ENCODE results near the gene CCDC183.
A peak's percentile ranks its signal among the peaks of the same experiment; 100 is the strongest.
"Not testable (repeated sequence)": the region's sequence is repeated elsewhere in the genome, so short reads cannot be mapped to it uniquely, and the experiment has no call there.

The CCDC183 gene

DNA sequence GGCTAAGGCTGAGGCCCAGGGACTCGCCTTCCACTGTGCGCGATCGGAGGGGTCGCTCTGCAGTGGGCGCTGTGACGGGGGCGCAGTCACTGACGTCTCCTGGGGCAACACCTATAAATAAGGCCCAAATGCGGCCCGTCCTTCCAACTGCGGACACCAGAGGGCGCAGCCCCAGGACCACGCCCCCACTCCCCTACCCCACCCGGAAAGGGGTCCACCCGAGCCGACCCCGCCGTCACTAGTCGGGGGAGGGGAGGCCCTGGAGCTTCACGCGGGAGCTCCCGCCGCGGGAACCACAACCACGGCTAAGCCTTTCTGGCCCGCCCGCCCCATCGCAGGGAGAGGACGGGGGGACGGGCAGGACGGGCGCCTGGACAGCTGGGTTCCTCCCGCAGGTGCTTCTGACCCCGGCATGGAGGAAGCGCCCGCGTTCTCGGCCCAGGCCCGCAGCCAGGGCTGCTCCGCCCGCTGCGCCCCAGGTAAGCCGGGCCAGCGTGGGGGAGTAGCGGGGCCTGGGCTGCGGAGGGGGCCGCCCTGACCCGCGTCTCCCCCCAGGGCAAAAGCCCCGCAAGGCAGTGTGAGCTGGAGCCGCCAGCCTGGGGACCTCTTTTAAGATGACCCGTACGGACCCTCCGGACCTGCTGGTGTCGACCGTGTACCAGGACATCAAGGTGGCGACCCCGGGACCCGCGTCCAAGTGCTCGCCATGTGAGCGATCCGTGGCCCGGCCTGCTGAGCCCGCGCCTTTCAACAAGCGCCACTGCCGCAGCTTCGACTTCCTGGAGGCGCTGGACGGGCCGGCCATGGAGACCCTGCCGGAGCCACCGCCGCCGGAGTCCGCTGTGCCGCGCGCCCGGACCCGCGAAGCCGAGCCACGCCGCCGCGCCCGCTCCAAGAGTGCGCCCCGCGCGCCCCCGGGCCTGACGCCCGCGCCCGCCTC lies 47.9 kb downstream of the CCDC183 start:
- H3K9me3 Mint-ChIP-seq; ATAC-seq (replicated peaks): not testable (repeated sequence)
- DNase-seq: peak; percentile 50
- peak overlapping the region; percentile 57 to 63 for H3K4me3 Mint-ChIP-seq
- H3K4me1 Mint-ChIP-seq: peaks cover 30 to 37% of the 10 kb centered on the region in 2 donors
- H3K36me3 Mint-ChIP-seq: peaks cover 23 to 26% of the 10 kb centered on the region in 2 donors
- peaks cover 11 to 30% of the 10 kb centered on the region in 2 donors for H3K27me3 Mint-ChIP-seq
- H3K27ac Mint-ChIP-seq: peak overlapping the region; percentile 87

DNA sequence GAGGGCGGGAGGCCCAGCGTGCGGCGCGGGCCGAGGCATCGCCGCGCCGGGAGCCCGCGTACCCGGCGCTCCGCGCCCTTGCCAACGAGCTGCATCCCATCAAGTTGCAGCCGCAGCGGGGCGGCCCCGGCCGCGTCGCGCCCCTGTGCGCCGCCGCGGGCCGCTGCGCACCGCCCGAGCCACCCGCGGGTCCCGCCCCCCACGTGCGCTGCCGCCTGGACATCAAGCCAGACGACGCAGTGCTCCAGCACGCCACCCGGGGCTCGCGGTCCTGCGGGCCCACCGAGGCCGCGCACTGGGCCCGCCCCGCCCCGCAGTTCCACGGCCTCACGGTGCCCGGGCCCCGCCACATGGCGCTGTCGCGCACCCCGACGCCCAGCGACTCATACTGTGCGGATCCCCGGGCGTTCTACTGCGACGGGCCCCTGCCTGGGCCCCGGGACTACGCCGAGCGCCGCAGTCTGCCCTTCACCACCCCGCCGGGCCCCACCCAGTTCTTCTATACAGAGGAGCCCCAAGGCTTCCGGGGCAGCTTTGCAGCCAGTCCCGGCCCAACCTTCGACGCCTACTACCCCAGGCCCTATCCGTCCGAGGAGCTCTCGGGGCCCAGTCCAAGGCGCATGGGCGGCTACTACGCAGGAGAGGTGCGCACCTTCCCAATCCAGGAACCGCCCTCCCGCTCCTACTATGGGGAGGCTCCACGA lies 48.8 kb downstream of the CCDC183 start:
- Mint-ChIP-seq H3K4me3 (peak overlapping the region; percentile 44 to 46), H3K36me3 (peaks cover 15 to 18% of the 10 kb centered on the region in 2 donors), H3K27me3 (peaks cover 11 to 30% of the 10 kb centered on the region in 2 donors), H3K9me3 (no peaks in the 10 kb centered on the region), H3K27ac (peak overlapping the region; percentile 47), H3K4me1 (peaks cover 34 to 41% of the 10 kb centered on the region in 2 donors)
- ATAC-seq (replicated peaks) (no peak), DNase-seq (no peak)

DNA sequence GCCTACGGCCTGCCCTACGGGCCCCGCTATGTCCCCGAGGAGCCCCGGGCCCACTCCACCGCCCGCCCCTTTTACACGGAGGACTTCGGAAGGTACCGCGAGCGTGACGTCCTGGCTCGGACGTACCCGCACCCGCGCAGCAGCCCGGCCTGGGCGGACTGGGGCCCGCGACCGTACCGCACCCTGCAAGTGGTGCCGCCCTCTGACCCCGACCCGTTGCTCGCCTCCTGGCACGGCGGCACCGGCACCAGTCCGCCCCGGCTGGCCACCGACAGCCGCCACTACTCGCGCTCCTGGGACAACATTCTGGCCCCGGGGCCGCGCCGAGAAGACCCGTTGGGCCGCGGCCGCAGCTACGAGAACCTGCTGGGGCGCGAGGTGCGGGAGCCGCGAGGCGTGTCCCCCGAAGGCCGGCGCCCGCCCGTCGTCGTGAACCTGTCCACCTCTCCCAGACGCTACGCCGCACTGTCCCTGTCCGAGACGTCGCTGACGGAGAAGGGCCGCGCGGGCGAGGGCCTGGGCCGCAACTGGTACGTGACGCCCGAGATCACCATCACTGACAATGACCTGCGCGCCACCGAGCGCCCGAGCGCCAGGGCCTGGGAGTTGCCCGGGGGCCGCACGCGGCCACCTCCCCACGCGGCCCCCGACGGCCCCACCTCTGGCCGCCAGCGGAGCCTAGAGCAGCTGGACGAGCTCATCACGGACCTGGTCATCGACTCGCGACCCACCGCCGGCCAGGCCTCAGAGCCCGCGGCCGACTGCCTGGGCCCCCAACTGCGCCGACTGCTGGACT lies 49.5 kb downstream of the CCDC183 start:
- Mint-ChIP-seq H3K4me3 (peak overlapping the region in 1 of 2 donors; percentile 44), H3K27ac (peak overlapping the region; percentile 47)
- no peak for ATAC-seq (replicated peaks)

DNA sequence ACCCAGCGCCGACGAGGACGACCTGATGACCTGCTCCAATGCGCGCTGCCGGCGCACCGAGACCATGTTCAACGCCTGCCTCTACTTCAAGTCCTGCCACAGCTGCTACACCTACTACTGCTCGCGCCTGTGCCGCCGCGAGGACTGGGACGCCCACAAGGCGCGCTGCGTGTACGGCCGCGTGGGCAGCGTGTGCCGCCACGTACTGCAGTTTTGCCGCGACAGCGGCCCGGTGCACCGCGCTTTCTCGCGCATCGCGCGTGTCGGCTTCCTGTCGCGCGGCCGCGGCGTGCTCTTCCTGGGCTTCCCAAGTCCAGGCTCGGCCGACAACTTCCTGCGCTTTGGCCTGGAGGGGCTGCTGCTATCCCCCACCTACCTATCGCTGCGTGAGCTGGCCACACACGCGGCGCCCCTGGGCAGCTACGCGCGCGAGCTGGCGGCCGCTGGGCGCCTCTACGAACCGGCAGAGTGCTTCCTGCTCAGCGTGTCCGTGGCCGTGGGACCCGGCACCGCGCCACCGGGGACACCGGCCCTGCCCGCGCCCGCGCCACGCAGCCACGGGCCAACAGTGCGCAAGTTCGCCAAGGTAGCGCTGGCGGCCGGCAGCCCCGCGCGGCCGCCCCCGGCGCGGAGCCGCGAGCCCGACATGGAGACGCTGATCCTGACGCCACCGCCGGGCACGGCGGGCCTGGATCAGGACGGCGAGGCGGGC lies 50.4 kb downstream of the CCDC183 start:
- peak overlapping the region; percentile 94 for H3K27ac Mint-ChIP-seq
- peaks cover 12 to 21% of the 10 kb centered on the region in 2 donors for H3K36me3 Mint-ChIP-seq

More for the DNA sequence above, 49.5 kb downstream of the CCDC183 start:
- peaks cover 11 to 30% of the 10 kb centered on the region in 2 donors for H3K27me3 Mint-ChIP-seq
- H3K36me3 Mint-ChIP-seq: peaks cover 13 to 18% of the 10 kb centered on the region in 2 donors
- no peaks in the 10 kb centered on the region for H3K9me3 Mint-ChIP-seq
- DNase-seq: no peak
- H3K4me1 Mint-ChIP-seq: peaks cover 35 to 48% of the 10 kb centered on the region in 2 donors

DNA sequence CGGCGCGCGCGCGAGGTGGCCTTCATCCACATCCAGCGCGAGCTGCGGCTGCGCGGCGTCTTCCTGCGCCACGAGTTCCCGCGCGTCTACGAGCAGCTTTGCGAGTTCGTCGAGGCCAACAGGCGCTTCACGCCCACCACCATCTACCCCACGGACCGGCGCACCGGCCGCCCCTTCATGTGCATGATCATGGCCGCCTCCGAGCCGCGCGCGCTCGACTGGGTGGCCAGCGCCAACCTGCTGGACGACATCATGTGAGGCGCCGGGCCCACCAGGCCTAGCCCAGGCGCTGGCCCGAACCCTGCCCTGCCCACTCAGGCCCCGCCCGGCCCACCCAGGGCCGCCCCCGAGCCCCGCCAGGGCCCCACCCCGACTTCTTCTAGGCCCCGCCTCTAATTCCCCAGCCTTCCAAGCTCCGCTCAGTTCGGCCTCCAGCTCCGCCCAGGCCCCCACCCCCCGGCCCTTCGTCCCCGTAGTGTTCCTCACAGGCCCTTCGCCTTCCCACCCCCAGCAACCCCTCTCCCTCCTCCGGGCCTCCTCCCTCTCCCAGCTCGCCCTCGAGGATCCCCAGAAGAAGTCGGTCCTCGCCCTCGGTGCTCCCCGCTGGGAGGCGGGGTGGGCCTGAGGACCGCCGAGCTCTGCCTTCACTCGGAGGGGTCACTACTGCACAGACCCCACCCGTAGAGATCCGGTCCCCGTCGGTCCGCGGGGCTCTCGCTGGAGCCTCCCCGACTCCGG lies 51.1 kb downstream of the CCDC183 start:
- no peak for ATAC-seq (replicated peaks)
- Mint-ChIP-seq H3K9me3 (no peaks in the 10 kb centered on the region), H3K27me3 (peaks cover 11 to 29% of the 10 kb centered on the region in 2 donors), H3K4me1 (peaks cover 28 to 46% of the 10 kb centered on the region in 2 donors), H3K4me3 (peak overlapping the region; percentile 91 to 92), H3K27ac (peak overlapping the region; percentile 98), H3K36me3 (peaks cover 15 to 25% of the 10 kb centered on the region in 2 donors)
- DNase-seq: no peak

More for the DNA sequence above, 50.4 kb downstream of the CCDC183 start:
- no peak for DNase-seq
- H3K9me3 Mint-ChIP-seq: no peaks in the 10 kb centered on the region
- peaks cover 31 to 51% of the 10 kb centered on the region in 2 donors for H3K4me1 Mint-ChIP-seq
- peak overlapping the region; percentile 52 to 67 for H3K4me3 Mint-ChIP-seq
- H3K27me3 Mint-ChIP-seq: peaks cover 11 to 30% of the 10 kb centered on the region in 2 donors
- ATAC-seq (replicated peaks): no peak

DNA sequence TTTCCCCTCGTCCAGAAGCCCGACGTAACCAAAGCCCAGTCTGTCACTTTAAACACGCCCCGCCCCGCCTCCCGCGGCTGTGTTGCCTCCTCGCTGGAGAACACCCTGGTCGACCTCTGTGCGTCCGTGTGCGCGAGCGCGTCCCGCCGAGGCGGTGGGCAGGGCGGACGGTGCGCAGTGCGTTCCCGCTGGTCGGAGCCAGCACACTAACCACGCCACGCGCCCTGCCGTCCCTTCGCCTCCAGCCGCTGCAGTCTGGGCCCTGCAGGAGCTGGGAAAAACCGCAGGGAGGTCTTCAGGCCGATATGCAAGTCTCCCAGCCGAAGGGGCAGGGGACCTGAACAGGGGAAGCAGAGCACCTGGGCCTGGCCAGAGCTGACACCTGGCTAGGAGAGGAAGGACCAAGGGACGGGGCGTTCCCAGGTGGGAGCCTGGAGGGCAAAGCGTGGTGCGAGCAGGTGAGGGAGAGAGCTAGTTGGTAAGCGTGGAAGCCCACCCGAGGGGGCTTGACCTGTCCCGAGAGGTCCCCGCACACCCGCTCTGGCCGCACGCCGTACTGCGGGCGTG lies 51.8 kb downstream of the CCDC183 start:
- Mint-ChIP-seq H3K4me3 (peak overlapping the region; percentile 91 to 92), H3K4me1 (peaks cover 26 to 42% of the 10 kb centered on the region in 2 donors), H3K27ac (peak overlapping the region; percentile 98), H3K36me3 (peaks cover 16 to 27% of the 10 kb centered on the region in 2 donors), H3K9me3 (no peaks in the 10 kb centered on the region), H3K27me3 (peaks cover 11 to 25% of the 10 kb centered on the region in 2 donors)
- DNase-seq (peak; percentile 65), ATAC-seq (replicated peaks) (peak; percentile 32 to 36)

DNA sequence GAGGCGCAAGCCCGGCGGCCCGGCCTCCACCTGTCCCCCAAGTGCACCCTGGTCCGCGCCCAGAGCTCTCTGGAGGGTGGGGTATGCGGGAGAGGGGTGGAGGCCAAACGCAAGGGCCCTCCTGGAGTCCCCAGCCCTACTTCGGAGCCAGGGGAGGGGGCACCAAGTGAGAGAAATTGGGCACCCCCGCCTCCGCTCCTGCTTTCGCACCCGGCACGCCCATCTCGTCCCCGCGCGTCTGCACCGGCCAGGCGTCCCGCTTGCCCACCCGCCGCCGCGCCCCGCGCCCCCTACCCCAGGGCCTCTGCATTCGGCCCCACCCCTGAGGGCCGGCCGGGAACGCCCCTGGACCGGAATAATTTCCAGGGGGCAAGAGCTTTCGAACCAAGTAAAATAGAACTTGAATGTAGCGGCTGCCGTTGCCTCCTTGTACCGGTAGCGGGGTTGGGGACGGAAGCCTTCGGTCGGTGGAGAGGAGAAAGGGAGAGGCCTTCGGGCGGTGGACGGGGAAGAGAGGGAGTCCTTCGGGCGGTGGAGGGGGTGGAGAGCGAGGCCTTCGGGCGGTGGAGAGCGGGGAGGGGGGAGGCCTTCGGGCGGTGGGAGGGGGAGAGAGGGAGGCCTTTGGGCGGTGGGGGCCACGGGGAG lies 52.4 kb downstream of the CCDC183 start:
- DNase-seq: no peak
- no peaks in the 10 kb centered on the region for H3K9me3 Mint-ChIP-seq
- peaks cover 11 to 25% of the 10 kb centered on the region in 2 donors for H3K27me3 Mint-ChIP-seq
- H3K4me3 Mint-ChIP-seq: peak overlapping the region; percentile 92 to 96
- H3K36me3 Mint-ChIP-seq: peaks cover 16 to 27% of the 10 kb centered on the region in 2 donors
- peak; percentile 10 to 14 for ATAC-seq (replicated peaks)
- peak overlapping the region; percentile 94 for H3K27ac Mint-ChIP-seq
- peaks cover 24 to 38% of the 10 kb centered on the region in 2 donors for H3K4me1 Mint-ChIP-seq

DNA sequence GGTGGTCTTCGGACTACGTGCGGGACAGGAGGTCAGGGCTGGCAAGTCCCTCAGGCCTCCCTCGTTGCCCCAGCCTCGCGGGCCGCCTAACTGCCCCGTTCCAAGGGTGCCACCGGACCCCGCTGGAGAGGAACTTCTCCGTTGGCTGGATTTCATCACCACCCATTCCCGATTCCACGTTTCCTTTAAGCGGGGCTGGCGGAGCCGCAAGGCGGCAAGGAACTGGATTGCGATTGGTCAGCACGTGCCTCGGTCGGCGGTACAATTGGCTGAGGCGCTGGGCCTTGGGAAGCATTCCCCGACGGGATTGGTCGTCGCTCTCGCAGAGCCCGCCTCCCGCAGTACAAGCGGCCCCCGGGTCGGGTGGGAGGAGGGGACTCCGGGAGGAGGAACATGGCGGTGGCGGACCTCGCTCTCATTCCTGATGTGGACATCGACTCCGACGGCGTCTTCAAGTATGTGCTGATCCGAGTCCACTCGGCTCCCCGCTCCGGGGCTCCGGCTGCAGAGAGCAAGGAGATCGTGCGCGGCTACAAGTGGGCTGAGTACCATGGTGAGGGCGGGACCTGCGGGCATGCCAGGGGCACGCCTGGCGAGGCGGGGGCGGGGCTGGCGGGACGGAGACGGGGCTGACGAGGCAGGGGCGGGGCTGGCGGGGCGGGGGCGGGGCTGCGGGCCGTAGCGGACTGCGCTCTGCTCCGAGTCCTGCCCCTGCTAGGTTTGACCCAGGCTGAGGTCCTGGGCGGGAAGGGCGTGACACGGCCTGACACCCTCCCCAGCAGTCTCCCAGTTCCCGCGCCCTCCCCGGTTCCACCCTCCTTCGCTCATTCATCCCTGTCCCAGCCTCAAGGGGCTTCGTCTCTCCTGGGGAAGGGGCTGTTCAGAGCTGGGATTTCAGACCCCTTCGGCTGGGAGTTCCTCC lies 53.2 kb downstream of the CCDC183 start, which contains the start of gene PHPT1:
Gene PHPT1, plus strand, starts transcription at position 372 of the 922 bp plus-strand sequence. Its CDS starts 22 bp downstream, at position 394.
- Mint-ChIP-seq H3K4me3 (peak within 1 kb of the TSS; percentile 92 to 96), H3K27ac (peak within 1 kb of the TSS; percentile 94), H3K9me3 (no peaks in the 10 kb centered on the region), H3K4me1 (peaks cover 19 to 32% of the 10 kb centered on the region in 2 donors), H3K27me3 (peaks cover 11 to 19% of the 10 kb centered on the region in 2 donors), H3K36me3 (peaks cover 15 to 27% of the 10 kb centered on the region in 2 donors)
- ATAC-seq (replicated peaks): peak; percentile 92 to 94
- peak; percentile 96 for DNase-seq

DNA sequence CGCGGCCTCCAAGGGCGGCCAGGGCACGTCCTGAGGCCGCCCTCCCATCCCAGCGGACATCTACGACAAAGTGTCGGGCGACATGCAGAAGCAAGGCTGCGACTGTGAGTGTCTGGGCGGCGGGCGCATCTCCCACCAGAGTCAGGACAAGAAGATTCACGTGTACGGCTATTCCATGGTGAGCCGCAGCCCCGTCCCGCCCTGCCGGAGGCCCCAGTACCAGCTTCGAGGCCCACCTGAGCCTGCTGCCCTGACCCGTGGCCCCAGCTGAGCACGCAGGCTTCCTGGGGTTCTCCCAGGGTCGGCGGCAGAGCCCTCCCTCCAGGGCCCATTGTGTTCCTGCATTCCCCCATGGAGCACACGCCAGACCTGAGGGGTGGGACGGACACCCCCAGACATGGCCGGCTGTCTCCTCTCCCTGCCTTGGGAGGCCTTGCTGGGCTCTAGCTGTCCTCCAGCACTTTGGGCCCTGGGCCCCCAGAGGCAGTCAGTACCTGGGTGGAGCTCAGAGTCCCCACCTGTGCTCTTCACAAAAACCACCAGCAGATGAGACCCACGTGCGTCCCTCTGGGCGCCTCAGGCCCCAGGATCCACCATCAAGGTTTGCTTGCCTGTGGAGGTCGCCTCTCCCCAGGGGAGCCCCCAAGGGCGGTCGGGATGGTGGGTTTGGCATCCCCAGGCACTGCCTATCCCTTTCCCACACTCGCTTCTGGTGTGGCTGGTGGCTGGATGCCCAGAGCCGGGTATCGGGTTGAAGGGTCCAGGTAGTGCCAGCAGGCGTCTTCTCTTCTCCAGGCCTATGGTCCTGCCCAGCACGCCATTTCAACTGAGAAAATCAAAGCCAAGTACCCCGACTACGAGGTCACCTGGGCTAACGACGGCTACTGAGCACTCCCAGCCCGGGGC lies 54.1 kb downstream of the CCDC183 start:
- DNase-seq (no peak), ATAC-seq (replicated peaks) (no peak)
- peaks cover 17 to 27% of the 10 kb centered on the region in 2 donors for H3K36me3 Mint-ChIP-seq
- H3K4me3 Mint-ChIP-seq: peak overlapping the region; percentile 92 to 96
- H3K9me3 Mint-ChIP-seq: no peaks in the 10 kb centered on the region
- peak overlapping the region; percentile 86 for H3K27ac Mint-ChIP-seq
- H3K27me3 Mint-ChIP-seq: peaks cover 11 to 19% of the 10 kb centered on the region in 2 donors
- peaks cover 21 to 32% of the 10 kb centered on the region in 2 donors for H3K4me1 Mint-ChIP-seq
